ENCODE measurements around the gene FFAR3. TPM values are rescaled to one million over a fixed set of nuclear protein-coding genes. Genes with fewer than 3 reads are reported as not detected.
"Not testable (repeated sequence)": the region's sequence is repeated elsewhere in the genome, so short reads cannot be mapped to it uniquely, and the experiment has no call there.

The FFAR3 gene
- total RNA-seq, 2 experiments from 2014 or later: not detected

DNA sequence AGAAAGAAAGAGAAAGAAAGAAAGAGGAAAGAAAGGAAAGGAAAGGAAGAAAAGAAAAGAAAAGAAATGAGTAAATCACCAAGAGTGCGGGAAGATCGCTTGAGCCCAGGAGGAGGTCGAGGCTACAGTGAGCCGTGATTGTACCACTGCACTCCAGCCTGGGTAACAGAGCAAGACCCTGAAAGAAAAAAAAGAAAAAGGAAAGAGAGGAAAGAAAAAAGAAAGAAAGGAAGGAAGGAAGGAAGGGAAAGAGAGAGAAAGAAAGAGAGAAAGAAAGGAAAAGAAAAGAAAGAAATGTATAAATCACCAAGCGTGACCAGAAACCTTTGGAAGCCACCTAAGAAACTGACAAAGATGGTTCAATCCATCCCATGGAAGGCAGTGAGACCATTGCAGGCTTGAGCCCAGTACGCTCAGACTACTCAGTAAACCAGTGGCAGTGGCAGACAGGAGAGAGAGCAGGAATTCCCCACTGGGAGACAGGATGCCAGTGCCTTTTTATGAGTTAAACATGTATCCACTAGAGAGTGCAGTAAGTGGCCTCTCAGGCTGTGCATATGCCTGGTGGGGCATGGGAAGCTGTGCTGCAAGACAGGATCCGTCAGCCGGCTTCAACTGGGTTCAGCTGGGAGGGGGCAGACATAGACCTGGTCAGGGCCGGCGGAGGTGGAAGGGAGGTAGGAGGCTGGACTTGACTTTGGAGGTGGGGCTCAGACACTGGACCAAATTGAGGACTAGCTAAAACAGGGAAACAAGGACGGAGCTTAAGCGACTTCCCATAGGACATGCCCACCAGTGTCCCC is 17.4 kb downstream of the FFAR3 start:
- ChIA-PET POLR2A (no interaction called here), CTCF (no interaction called here)
- no peak for ATAC-seq (ENCODE audit: poor library complexity)
- peaks cover 15% of the 10 kb centered on the region for H3K27me3 Mint-ChIP-seq
- H3K9me3 ChIP-seq (ENCODE audit: control insufficient read depth in 1 of 2, insufficient read depth in 1 of 2, low read length in 2 of 2): no peaks in the 10 kb centered on the region
- H3K36me3 ChIP-seq (ENCODE audit: insufficient read depth, low read length): no peaks in the 10 kb centered on the region
- H3K4me3 Mint-ChIP-seq: no peak overlapping the region
- H3K36me3 Mint-ChIP-seq (ENCODE audit: low read depth): no peaks in the 10 kb centered on the region
- H3K27ac ChIP-seq (ENCODE audit: low read depth in 1 of 2, low read length in 2 of 2): no peak overlapping the region
- H3K4me1 Mint-ChIP-seq (ENCODE audit: low read depth): no peaks in the 10 kb centered on the region
- no peak overlapping the region for H3K4me3 ChIP-seq (ENCODE audit: low read length)
- intact Hi-C loops (cut with DNase I, micrococcal nuclease): no loop called here
- H3K27ac Mint-ChIP-seq: no peak overlapping the region
- no peaks in the 10 kb centered on the region for H3K4me1 ChIP-seq (ENCODE audit: insufficient read depth, low read length)
- no peak for TF ChIP-seq CTCF (IDR thresholded peaks at IDR 0.05)
- H3K9me3 Mint-ChIP-seq: peaks cover 5% of the 10 kb centered on the region
- DNase-seq: no peak
- H3K27me3 ChIP-seq (ENCODE audit: control insufficient read depth in 1 of 2, insufficient read depth in 2 of 2, low read length in 2 of 2): no peaks in the 10 kb centered on the region

GRCh38 chr19:35377656-35378055 is 19.4 kb downstream of the FFAR3 start:
- intact Hi-C loops (cut with DNase I, micrococcal nuclease): no loop called here
- CTCF ChIA-PET: no interaction called here
- DNase-seq (no peak), ATAC-seq (ENCODE audit: poor library complexity) (no peak)
- no peak overlapping the region for H3K4me3 Mint-ChIP-seq
- no peak for TF ChIP-seq CTCF (IDR thresholded peaks at IDR 0.05)
- no peak overlapping the region for H3K27ac Mint-ChIP-seq
- Histone ChIP-seq H3K27ac (ENCODE audit: low read depth in 1 of 2, low read length in 2 of 2) (no peak overlapping the region), H3K4me1 (ENCODE audit: insufficient read depth, low read length) (no peaks in the 10 kb centered on the region), H3K4me3 (ENCODE audit: low read length) (no peak overlapping the region), H3K27me3 (ENCODE audit: control insufficient read depth in 1 of 2, insufficient read depth in 2 of 2, low read length in 2 of 2) (no peaks in the 10 kb centered on the region), H3K9me3 (ENCODE audit: control insufficient read depth in 1 of 2, insufficient read depth in 1 of 2, low read length in 2 of 2) (no peaks in the 10 kb centered on the region), H3K36me3 (ENCODE audit: insufficient read depth, low read length) (no peaks in the 10 kb centered on the region)
- H3K9me3 Mint-ChIP-seq: peaks cover 5% of the 10 kb centered on the region
- no peaks in the 10 kb centered on the region for H3K4me1 Mint-ChIP-seq (ENCODE audit: low read depth)
- no peaks in the 10 kb centered on the region for H3K36me3 Mint-ChIP-seq (ENCODE audit: low read depth)
- H3K27me3 Mint-ChIP-seq: peaks cover 20% of the 10 kb centered on the region
- POLR2A ChIA-PET: no interaction called here

GRCh38 chr19:35378356-35378755 is 20.1 kb downstream of the FFAR3 start:
- Mint-ChIP-seq H3K4me1 (ENCODE audit: low read depth) (no peaks in the 10 kb centered on the region), H3K9me3 (peaks cover 5% of the 10 kb centered on the region), H3K4me3 (no peak overlapping the region), H3K27ac (no peak overlapping the region), H3K36me3 (ENCODE audit: low read depth) (no peaks in the 10 kb centered on the region), H3K27me3 (peaks cover 23% of the 10 kb centered on the region)
- DNase-seq (no peak), ATAC-seq (ENCODE audit: poor library complexity) (no peak)
- Histone ChIP-seq H3K9me3 (ENCODE audit: control insufficient read depth in 1 of 2, insufficient read depth in 1 of 2, low read length in 2 of 2) (no peaks in the 10 kb centered on the region), H3K27me3 (ENCODE audit: control insufficient read depth in 1 of 2, insufficient read depth in 2 of 2, low read length in 2 of 2) (no peaks in the 10 kb centered on the region), H3K36me3 (ENCODE audit: insufficient read depth, low read length) (no peaks in the 10 kb centered on the region), H3K4me1 (ENCODE audit: insufficient read depth, low read length) (no peaks in the 10 kb centered on the region), H3K27ac (ENCODE audit: low read depth in 1 of 2, low read length in 2 of 2) (no peak overlapping the region), H3K4me3 (ENCODE audit: low read length) (no peak overlapping the region)
- ChIA-PET CTCF (no interaction called here), POLR2A (no interaction called here)
- no peak for TF ChIP-seq CTCF (IDR thresholded peaks at IDR 0.05)
- intact Hi-C loops (cut with DNase I, micrococcal nuclease): no loop called here

DNA sequence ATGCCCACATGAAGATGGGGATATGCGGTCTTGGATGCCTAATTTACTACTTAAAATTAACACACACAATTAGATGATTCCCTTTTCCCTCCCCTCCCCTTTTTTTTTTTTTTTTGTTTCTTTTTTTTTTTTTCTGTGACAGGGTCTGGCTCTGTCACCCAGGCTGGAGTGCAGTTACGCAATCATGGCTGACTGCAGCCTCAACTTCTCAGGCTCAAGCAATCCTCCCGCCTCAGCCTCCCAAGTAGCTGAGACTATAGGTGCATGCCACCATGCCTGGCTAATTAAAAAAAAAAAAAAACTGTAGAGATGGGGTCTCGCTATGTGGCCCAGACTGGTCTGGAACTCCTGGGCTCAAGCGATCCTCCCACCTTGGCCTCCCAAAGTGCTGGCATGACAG is 21.3 kb downstream of the FFAR3 start:
- H3K27me3 Mint-ChIP-seq: peaks cover 20% of the 10 kb centered on the region
- CTCF ChIA-PET; H3K4me3 Mint-ChIP-seq; H3K27ac ChIP-seq (ENCODE audit: low read depth in 1 of 2, low read length in 2 of 2); intact Hi-C loops (cut with DNase I, micrococcal nuclease); H3K27me3 ChIP-seq (ENCODE audit: control insufficient read depth in 1 of 2, insufficient read depth in 2 of 2, low read length in 2 of 2); H3K4me1 ChIP-seq (ENCODE audit: insufficient read depth, low read length); H3K9me3 Mint-ChIP-seq; H3K4me3 ChIP-seq (ENCODE audit: low read length); POLR2A ChIA-PET; ATAC-seq (ENCODE audit: poor library complexity); H3K36me3 ChIP-seq (ENCODE audit: insufficient read depth, low read length); H3K36me3 Mint-ChIP-seq (ENCODE audit: low read depth); H3K27ac Mint-ChIP-seq; H3K9me3 ChIP-seq (ENCODE audit: control insufficient read depth in 1 of 2, insufficient read depth in 1 of 2, low read length in 2 of 2); H3K4me1 Mint-ChIP-seq (ENCODE audit: low read depth); DNase-seq: not testable (repeated sequence)
